Lung (tissue), 12 donors: Measurements from ENCODE around the gene PBX2. TPM values are rescaled to one million over a fixed set of nuclear protein-coding genes. Genes with fewer than 3 reads are reported as not detected.

ENCODE experiments used
- ATAC-seq: fragments of 200-7000 bp; cut with Tn5 transposase; one replicate; pipeline ENCODE4 v1.9.1; 2020; ENCODE audit warnings: moderate number of reproducible peaks; ENCODE audit not compliant: insufficient read depth, low FRiP score
- DNase-seq, 3 donors: peaks; one replicate each; pipeline ENCODE4 v3.0.0-alpha.2; 2013 to 2017
- H3K27ac ChIP-seq, 2 donors: one replicate each; pipeline ENCODE4 v1.5.1; 2013; ENCODE audit warnings: mild to moderate bottlenecking in 2 of 2, moderate library complexity in 2 of 2, control low read depth in 1 of 2, inconsistent platforms in 1 of 2, low read depth in 1 of 2, low read length in 1 of 2
- H3K27me3 ChIP-seq, 3 donors: one replicate each; pipeline ENCODE4 v1.5.1; 2013; ENCODE audit warnings: low read length in 2 of 3; ENCODE audit not compliant: control insufficient read depth in 3 of 3, insufficient read depth in 3 of 3
- H3K36me3 ChIP-seq, 4 donors: one replicate each; pipeline ENCODE4 v1.5.1; 2013; ENCODE audit warnings: low read length in 4 of 4, mild to moderate bottlenecking in 1 of 4, moderate library complexity in 1 of 4; ENCODE audit not compliant: control insufficient read depth in 4 of 4, insufficient read depth in 4 of 4
- H3K4me1 ChIP-seq, 5 donors: one replicate each; pipeline ENCODE4 v1.5.1; 2013; ENCODE audit warnings: low read length in 5 of 5, mild to moderate bottlenecking in 2 of 5, moderate library complexity in 1 of 5; ENCODE audit not compliant: control insufficient read depth in 5 of 5, insufficient read depth in 5 of 5
- H3K4me3 ChIP-seq: one replicate; pipeline ENCODE4 v1.5.1; 2013; ENCODE audit warnings: mild to moderate bottlenecking, control low read depth, moderate library complexity
- H3K9ac ChIP-seq, 2 donors: one replicate each; pipeline ENCODE4 v1.5.1; 2013; ENCODE audit warnings: low read length in 2 of 2, control low read depth in 1 of 2; ENCODE audit not compliant: insufficient read depth in 1 of 2
- H3K9me3 ChIP-seq, 4 donors: one replicate each; pipeline ENCODE4 v1.5.1; 2013; ENCODE audit warnings: low read length in 3 of 4, mild to moderate bottlenecking in 1 of 4, moderate library complexity in 1 of 4; ENCODE audit not compliant: control insufficient read depth in 4 of 4, insufficient read depth in 3 of 4
- WGBS, 2 donors: extraction: QIAGEN DNeasy Blood & Tissue Kit; methylation state at CpG; one replicate each; pipeline ENCODE4 v1.1.7; 2013; 5-methylcytosine and 5-hydroxymethylcytosine counted together
- polyA plus RNA-seq, 2 donors: library from polyadenylated mRNA; stranded (reverse); fragments of 200-250 nt; gene quantifications; one replicate each; pipeline ENCODE4 v1.2.1, GENCODE V29; 2013
- total RNA-seq, 2 donors: library from RNA; depleted of rRNA in 1 of 2; stranded (reverse); fragments of >200 nt in 1 of 2; gene quantifications; one replicate each; pipeline ENCODE4 v1.2.1, GENCODE V29; 2014 to 2021
- TF ChIP-seq, protein P1 (sequence below): IDR thresholded peaks from 2 replicates; pipeline ENCODE4 v1.5.1; 2012; ENCODE audit warnings: mild to moderate bottlenecking; ENCODE audit errors: control extremely low read depth, extremely low read depth
- donor health status: control.
- donor health status: control.
- donor health status: Bipolar disorder and iron deficiency.
- donor health status: healthy.
- donor health status: DM: yes; HTN: yes; CAD: no.

PBX2 gene
- total and polyA plus RNA-seq, 4 donors: 56.0 to 128 (median 85.9) TPM

- peaks cover 0 to 7% (median 0%) of the 10 kb centered on the region in 5 donors for H3K4me1 ChIP-seq
- DNase-seq (no peak), ATAC-seq (no peak)
- H3K36me3 ChIP-seq: peaks cover 0 to 6% (median 0%) of the 10 kb centered on the region in 4 donors
- TF ChIP-seq, protein P1, sequence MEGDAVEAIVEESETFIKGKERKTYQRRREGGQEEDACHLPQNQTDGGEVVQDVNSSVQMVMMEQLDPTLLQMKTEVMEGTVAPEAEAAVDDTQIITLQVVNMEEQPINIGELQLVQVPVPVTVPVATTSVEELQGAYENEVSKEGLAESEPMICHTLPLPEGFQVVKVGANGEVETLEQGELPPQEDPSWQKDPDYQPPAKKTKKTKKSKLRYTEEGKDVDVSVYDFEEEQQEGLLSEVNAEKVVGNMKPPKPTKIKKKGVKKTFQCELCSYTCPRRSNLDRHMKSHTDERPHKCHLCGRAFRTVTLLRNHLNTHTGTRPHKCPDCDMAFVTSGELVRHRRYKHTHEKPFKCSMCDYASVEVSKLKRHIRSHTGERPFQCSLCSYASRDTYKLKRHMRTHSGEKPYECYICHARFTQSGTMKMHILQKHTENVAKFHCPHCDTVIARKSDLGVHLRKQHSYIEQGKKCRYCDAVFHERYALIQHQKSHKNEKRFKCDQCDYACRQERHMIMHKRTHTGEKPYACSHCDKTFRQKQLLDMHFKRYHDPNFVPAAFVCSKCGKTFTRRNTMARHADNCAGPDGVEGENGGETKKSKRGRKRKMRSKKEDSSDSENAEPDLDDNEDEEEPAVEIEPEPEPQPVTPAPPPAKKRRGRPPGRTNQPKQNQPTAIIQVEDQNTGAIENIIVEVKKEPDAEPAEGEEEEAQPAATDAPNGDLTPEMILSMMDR: no peak
- peak overlapping the region; percentile 4 to 18 for H3K27ac ChIP-seq
- H3K9ac ChIP-seq: no peak overlapping the region
- H3K27me3 ChIP-seq: no peaks in the 10 kb centered on the region
- WGBS, 2 donors: 70 to 90% methylated on average over 7 to 8 of the region's 8 CpGs
- peak overlapping the region; percentile 19 for H3K4me3 ChIP-seq
- H3K9me3 ChIP-seq: no peaks in the 10 kb centered on the region
Measured at GRCh38 chr6:32222333-32223230, 32.6 kb upstream of the PBX2 start.

DNA sequence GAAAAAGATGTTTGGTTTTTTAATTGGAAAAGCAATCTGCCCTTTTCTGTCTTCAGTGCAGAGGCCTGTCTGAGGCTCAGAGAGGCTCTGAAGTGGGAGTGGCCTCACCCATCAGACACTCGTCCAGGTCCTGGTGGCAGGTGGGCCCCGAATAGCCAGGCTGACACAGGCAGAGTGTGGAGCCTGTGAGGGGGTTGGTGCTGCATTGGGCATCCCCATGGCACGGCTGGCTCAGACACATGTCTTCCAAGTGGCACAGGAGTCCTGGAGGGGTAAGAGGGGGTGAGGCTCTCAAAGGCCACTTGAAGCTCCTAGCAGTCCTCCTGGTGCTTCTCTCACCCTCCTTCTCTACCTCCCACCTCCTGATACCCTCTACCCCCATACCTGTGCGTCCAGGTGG, 30.0 kb upstream of the PBX2 start:
- Histone ChIP-seq H3K9me3 (no peaks in the 10 kb centered on the region), H3K9ac (no peak overlapping the region), H3K36me3 (peaks cover 0 to 6% (median 0%) of the 10 kb centered on the region in 4 donors), H3K27me3 (no peaks in the 10 kb centered on the region), H3K27ac (no peak overlapping the region), H3K4me3 (no peak overlapping the region), H3K4me1 (peaks cover 0 to 7% (median 0%) of the 10 kb centered on the region in 5 donors)
- WGBS, 2 donors: 76 to 93% methylated on average over 4 of the region's 4 CpGs
- ATAC-seq (no peak), DNase-seq (no peak)
- TF ChIP-seq, protein P1: no peak

GRCh38 chr6:32218167-32218566, 28.2 kb upstream of the PBX2 start:
- ATAC-seq (no peak), DNase-seq (no peak)
- 82 to 86% methylated on average over 7 of the region's 7 CpGs for WGBS, 2 donors
- Histone ChIP-seq H3K27me3 (no peaks in the 10 kb centered on the region), H3K9me3 (no peaks in the 10 kb centered on the region), H3K4me1 (peaks cover 0 to 7% (median 0%) of the 10 kb centered on the region in 5 donors), H3K9ac (no peak overlapping the region), H3K4me3 (no peak overlapping the region), H3K27ac (no peak overlapping the region), H3K36me3 (peaks cover 0 to 6% (median 0%) of the 10 kb centered on the region in 4 donors)
- TF ChIP-seq, protein P1: no peak
